Progenitor cell of endocrine pancreas (in vitro differentiated cells): Measurements from ENCODE around the gene DUSP23. TPM values are rescaled to one million over a fixed set of nuclear protein-coding genes. Genes with fewer than 3 reads are reported as not detected.
A peak's percentile ranks its signal among the peaks of the same experiment; 100 is the strongest.

Experiments used
- DNase-seq: peaks from one replicate; pipeline ENCODE4 v3.0.0; 2021; ENCODE audit warnings: low spot score; ENCODE audit not compliant: unreplicated experiment
- H3K27ac Mint-ChIP-seq: 2 replicates; pipeline ENCODE4 v1.8.0; 2021; ENCODE audit warnings: mild to moderate bottlenecking, moderate library complexity, mixed read lengths
- H3K27me3 Mint-ChIP-seq: 2 replicates; pipeline ENCODE4 v1.8.0; 2021; ENCODE audit warnings: mixed read lengths
- H3K36me3 Mint-ChIP-seq: 2 replicates; pipeline ENCODE4 v1.8.0; 2022; ENCODE audit warnings: mixed read lengths; ENCODE audit not compliant: insufficient read depth
- H3K4me1 Mint-ChIP-seq: 2 replicates; pipeline ENCODE4 v1.8.0; 2021; ENCODE audit warnings: low read depth, mixed read lengths
- H3K4me3 Mint-ChIP-seq: 2 replicates; pipeline ENCODE4 v1.8.0; 2021; ENCODE audit warnings: low read depth, mild to moderate bottlenecking, moderate library complexity, mixed read lengths
- H3K9me3 Mint-ChIP-seq: 2 replicates; pipeline ENCODE4 v1.8.0; 2021; ENCODE audit warnings: low read depth, mixed read lengths
- CTCF ChIP-seq: fragments of 200-600 bp; sonication (generic); IDR thresholded peaks from one replicate; pipeline ENCODE4 v1.5.0; 2021; ENCODE audit warnings: antibody characterized with exemption, mild to moderate bottlenecking; ENCODE audit not compliant: unreplicated experiment
- total RNA-seq: library from RNA; stranded (reverse); gene quantifications from 2 replicates; pipeline ENCODE4 v1.2.1, GENCODE V29; 2021

The DUSP23 gene
- total RNA-seq, 1 donor from 2014 or later, result 16.9 TPM

DNA sequence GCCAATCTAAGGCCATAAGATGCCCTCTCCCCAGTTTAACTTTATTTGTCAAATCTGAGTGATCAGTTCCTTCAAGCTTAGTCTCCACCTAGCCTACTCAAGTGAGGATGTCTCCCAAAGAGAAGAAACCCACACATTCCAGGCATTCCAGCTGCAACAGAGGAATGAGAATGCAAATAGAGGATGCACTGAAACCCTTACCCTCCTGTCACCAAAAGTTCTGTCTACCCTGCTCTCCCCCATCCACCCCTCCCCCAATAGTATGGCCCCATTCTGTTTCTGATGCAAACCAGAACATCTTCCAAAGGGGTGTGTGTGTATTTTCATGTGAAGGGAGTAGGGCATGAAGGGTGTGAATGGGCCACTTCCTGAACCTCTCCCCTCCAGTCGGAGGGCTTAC lies 3.0 kb downstream of the DUSP23 start:
- peaks cover 2% of the 10 kb centered on the region for H3K4me1 Mint-ChIP-seq
- no peak for DNase-seq
- no peak overlapping the region for H3K27ac Mint-ChIP-seq
- H3K4me3 Mint-ChIP-seq, result no peak overlapping the region
- no peaks in the 10 kb centered on the region for H3K27me3 Mint-ChIP-seq
- no peaks in the 10 kb centered on the region for H3K36me3 Mint-ChIP-seq
- no peaks in the 10 kb centered on the region for H3K9me3 Mint-ChIP-seq
- no peak for TF ChIP-seq CTCF

GRCh38 chr1:159786465-159786864 lies 5.7 kb downstream of the DUSP23 start:
- H3K4me1 Mint-ChIP-seq, result peaks cover 4% of the 10 kb centered on the region
- TF ChIP-seq CTCF, result no peak

DNA sequence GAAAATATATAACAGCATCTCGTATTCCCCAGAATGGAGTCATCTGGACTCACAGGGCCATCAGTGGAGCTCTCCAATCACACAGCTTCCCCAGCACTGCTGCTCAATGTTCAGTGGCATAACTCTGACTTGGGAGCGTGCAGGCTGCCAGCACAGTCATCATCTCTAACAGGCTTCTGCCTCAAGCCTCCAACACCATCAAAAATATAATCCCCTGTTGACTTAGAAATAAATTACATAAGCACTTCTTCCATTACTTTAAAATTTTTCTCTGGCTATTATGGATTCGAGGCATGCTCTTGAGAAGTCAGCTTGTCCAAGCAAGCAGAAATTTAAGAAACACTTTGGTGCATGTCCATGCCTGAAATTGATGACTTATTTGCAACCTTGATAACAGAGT lies 6.2 kb downstream of the DUSP23 start:
- Mint-ChIP-seq H3K27ac (no peak overlapping the region), H3K36me3 (no peaks in the 10 kb centered on the region), H3K9me3 (no peaks in the 10 kb centered on the region), H3K27me3 (peaks cover 8% of the 10 kb centered on the region), H3K4me1 (peaks cover 7% of the 10 kb centered on the region), H3K4me3 (no peak overlapping the region)
- DNase-seq, result no peak
- TF ChIP-seq CTCF, result no peak

More at GRCh38 chr1:159786465-159786864, 5.7 kb downstream of the DUSP23 start:
- no peaks in the 10 kb centered on the region for H3K9me3 Mint-ChIP-seq
- H3K27me3 Mint-ChIP-seq, result peaks cover 4% of the 10 kb centered on the region
- no peaks in the 10 kb centered on the region for H3K36me3 Mint-ChIP-seq
- H3K4me3 Mint-ChIP-seq, result no peak overlapping the region
- no peak for DNase-seq
- no peak overlapping the region for H3K27ac Mint-ChIP-seq

DNA sequence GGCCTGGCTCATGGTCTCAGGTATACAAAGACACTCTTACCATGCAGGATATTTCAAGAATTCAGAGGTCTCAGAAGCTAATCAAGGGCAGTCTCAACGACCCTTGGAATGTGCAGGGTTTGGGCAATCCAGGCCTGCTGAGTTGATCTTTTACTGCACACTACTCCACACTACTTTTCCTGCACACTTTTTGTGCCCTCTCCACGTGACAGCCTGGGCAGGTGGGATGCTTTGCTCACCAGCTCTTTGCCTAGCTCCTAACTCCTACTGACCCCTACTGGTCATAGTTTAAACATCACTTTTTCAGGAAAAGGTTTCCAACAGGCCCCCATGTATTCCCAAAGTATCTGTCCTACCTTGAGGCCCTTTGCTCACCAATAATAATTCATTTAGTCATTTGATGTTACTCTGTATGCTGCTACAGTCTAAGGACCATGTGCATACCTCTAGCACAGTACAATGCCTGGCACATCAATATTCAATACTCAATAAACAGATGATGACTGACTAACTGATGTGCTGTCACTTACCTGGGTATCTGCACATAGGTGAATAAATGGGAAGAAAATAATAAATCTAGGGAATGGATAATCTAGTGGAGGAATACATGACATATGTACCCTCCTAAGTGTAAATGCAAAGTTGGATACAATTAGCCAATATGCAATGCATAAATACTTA lies 9.6 kb downstream of the DUSP23 start:
- TF ChIP-seq CTCF, result peak; percentile 69
- Mint-ChIP-seq H3K9me3 (no peaks in the 10 kb centered on the region), H3K4me3 (no peak overlapping the region), H3K36me3 (no peaks in the 10 kb centered on the region), H3K27me3 (peaks cover 12% of the 10 kb centered on the region), H3K27ac (no peak overlapping the region), H3K4me1 (peaks cover 7% of the 10 kb centered on the region)
- DNase-seq, result no peak

GRCh38 chr1:159791031-159791430 lies 10.3 kb downstream of the DUSP23 start:
- Mint-ChIP-seq H3K4me1 (peaks cover 7% of the 10 kb centered on the region), H3K4me3 (no peak overlapping the region), H3K36me3 (no peaks in the 10 kb centered on the region), H3K9me3 (no peaks in the 10 kb centered on the region), H3K27ac (no peak overlapping the region), H3K27me3 (peaks cover 12% of the 10 kb centered on the region)
- DNase-seq, result no peak
- no peak for TF ChIP-seq CTCF
